CD4-positive, alpha-beta T cell (primary cell): ENCODE results near the gene CAMTA1. TPM values are rescaled to one million over a fixed set of nuclear protein-coding genes. Genes with fewer than 3 reads are reported as not detected.

Experiments
- ATAC-seq: fragments of 200-7000 bp; cut with Tn5 transposase; one replicate; pipeline ENCODE4 v1.10.0; 2022; ENCODE audit warnings: mild to moderate bottlenecking; ENCODE audit not compliant: poor library complexity
- CTCF ChIA-PET: fragments of 350-600 bp; sonication (Branson Sonifier 250); formaldehyde crosslinking; loops from one replicate; lab custom pipeline; 2021; ENCODE audit warnings: antibody characterized with exemption, inconsistent platforms; lab: Charles Lee
- POLR2A ChIA-PET: fragments of 350-600 bp; sonication (Branson Sonifier 250); formaldehyde crosslinking; loops from one replicate; lab custom pipeline; 2021; ENCODE audit warnings: antibody characterized with exemption, inconsistent platforms; lab: Charles Lee
- DNase-seq, 14 experiments: peaks; one replicate each; pipeline ENCODE4 v3.0.0-alpha.2; 2013 to 2020; ENCODE audit warnings: mixed read lengths in 2 of 14
- H3K27ac ChIP-seq, 2 donors: one replicate each; pipeline versions ENCODE4 v1.5.1 to v1.7.0; 2013; ENCODE audit warnings: low read length in 2 of 2, low read depth in 1 of 2, mild to moderate bottlenecking in 1 of 2
- H3K27me3 ChIP-seq, 2 experiments: 1 replicate in 1 of 2; 2 replicates in 1 of 2; pipeline versions ENCODE4 v1.6.1 to v1.7.0; 2013; ENCODE audit warnings: low read length in 2 of 2, control low read depth in 1 of 2, mild to moderate bottlenecking in 1 of 2, moderate library complexity in 1 of 2; ENCODE audit not compliant: insufficient read depth in 2 of 2, control insufficient read depth in 1 of 2
- H3K36me3 ChIP-seq: one replicate; pipeline ENCODE4 v1.6.1; 2013; ENCODE audit warnings: low read length, control low read depth; ENCODE audit not compliant: insufficient read depth
- H3K4me1 ChIP-seq: one replicate; pipeline ENCODE4 v1.6.1; 2013; ENCODE audit warnings: low read length, control low read depth; ENCODE audit not compliant: insufficient read depth
- H3K4me3 ChIP-seq: one replicate; pipeline ENCODE4 v1.5.1; 2013; ENCODE audit warnings: mild to moderate bottlenecking, low read length, moderate library complexity
- H3K9me3 ChIP-seq, 2 experiments: 1 replicate in 1 of 2; 2 replicates in 1 of 2; pipeline versions ENCODE4 v1.6.1 to v1.7.0; 2013; ENCODE audit warnings: low read length in 2 of 2, mild to moderate bottlenecking in 2 of 2, control low read depth in 1 of 2, moderate library complexity in 1 of 2; ENCODE audit not compliant: control insufficient read depth in 1 of 2, insufficient read depth in 1 of 2
- H3K27ac Mint-ChIP-seq: one replicate; pipeline ENCODE4 v1.8.0; 2020; ENCODE audit warnings: mixed read lengths
- H3K27me3 Mint-ChIP-seq: one replicate; pipeline ENCODE4 v1.8.0; 2021; ENCODE audit warnings: mixed read lengths
- H3K36me3 Mint-ChIP-seq: one replicate; pipeline ENCODE4 v1.8.0; 2021; ENCODE audit warnings: low read depth, mixed read lengths
- H3K4me1 Mint-ChIP-seq: one replicate; pipeline ENCODE4 v1.8.0; 2021; ENCODE audit warnings: low read depth, mixed read lengths
- H3K4me3 Mint-ChIP-seq: one replicate; pipeline ENCODE4 v1.8.0; 2020; ENCODE audit warnings: mild to moderate bottlenecking, mixed read lengths
- H3K9me3 Mint-ChIP-seq: one replicate; pipeline ENCODE4 v1.8.0; 2020; ENCODE audit warnings: mixed read lengths
- CTCF ChIP-seq: fragments of 200-600 bp; IDR thresholded peaks from one replicate; pipeline ENCODE4 v1.8.0; 2022; ENCODE audit warnings: antibody characterized with exemption, mild to moderate bottlenecking
- intact Hi-C, 2 experiments: fragments of 100-400 bp; cut with DNase I in 1 of 2; cut with micrococcal nuclease in 1 of 2; formaldehyde crosslinking; loops; one replicate each; pipeline versions ENCODE4 v1.15.1 to v1.9.0; 2023 to 2025; cut with DNase I, micrococcal nuclease
- total RNA-seq, 174 experiments: library from RNA in 2 of 174; stranded (reverse) in 2 of 174; gene quantifications; one replicate each; pipeline ENCODE4 v1.2.3 and lab custom pipeline; 2021 to 2026

Gene CAMTA1
- total RNA-seq, 2 experiments from 2014 or later, result 38.6 to 39.3 TPM

GRCh38 chr1:6975331-6976043 is 190.2 kb downstream of the CAMTA1 start:
- ChIA-PET CTCF (no interaction called here), POLR2A (no interaction called here)
- no peaks in the 10 kb centered on the region for H3K9me3 Mint-ChIP-seq
- H3K27ac ChIP-seq, result no peak overlapping the region
- no peak overlapping the region for H3K27ac Mint-ChIP-seq
- no peaks in the 10 kb centered on the region for H3K36me3 ChIP-seq
- H3K9me3 ChIP-seq, result peaks cover 0 to 17% of the 10 kb centered on the region in 2 experiments
- no peak overlapping the region for H3K4me3 ChIP-seq
- intact Hi-C loops, result no loop called here
- ATAC-seq (no peak), DNase-seq (no peak)
- TF ChIP-seq CTCF, result no peak
- no peaks in the 10 kb centered on the region for H3K27me3 Mint-ChIP-seq
- no peaks in the 10 kb centered on the region for H3K4me1 Mint-ChIP-seq
- no peaks in the 10 kb centered on the region for H3K36me3 Mint-ChIP-seq
- H3K4me3 Mint-ChIP-seq, result no peak overlapping the region
- no peaks in the 10 kb centered on the region for H3K4me1 ChIP-seq
- H3K27me3 ChIP-seq, result peaks cover 0 to 1% of the 10 kb centered on the region in 2 experiments

GRCh38 chr1:6976044-6976375 is 190.8 kb downstream of the CAMTA1 start:
- intact Hi-C loops, result no loop called here
- H3K27ac Mint-ChIP-seq, result no peak overlapping the region
- H3K4me3 ChIP-seq, result no peak overlapping the region
- no peaks in the 10 kb centered on the region for H3K27me3 Mint-ChIP-seq
- no peaks in the 10 kb centered on the region for H3K36me3 Mint-ChIP-seq
- H3K27ac ChIP-seq, result no peak overlapping the region
- ATAC-seq (no peak), DNase-seq (no peak)
- no peaks in the 10 kb centered on the region for H3K4me1 ChIP-seq
- H3K9me3 Mint-ChIP-seq, result no peaks in the 10 kb centered on the region
- no peak for TF ChIP-seq CTCF
- H3K4me1 Mint-ChIP-seq, result no peaks in the 10 kb centered on the region
- no peak overlapping the region for H3K4me3 Mint-ChIP-seq
- CTCF ChIA-PET, result no interaction called here
- peaks cover 0 to 17% of the 10 kb centered on the region in 2 experiments for H3K9me3 ChIP-seq
- H3K27me3 ChIP-seq, result no peaks in the 10 kb centered on the region
- no peaks in the 10 kb centered on the region for H3K36me3 ChIP-seq
- POLR2A ChIA-PET, result no interaction called here

GRCh38 chr1:6979003-6979613 is 193.9 kb downstream of the CAMTA1 start:
- Mint-ChIP-seq H3K27me3 (no peaks in the 10 kb centered on the region), H3K4me3 (no peak overlapping the region), H3K36me3 (no peaks in the 10 kb centered on the region), H3K4me1 (no peaks in the 10 kb centered on the region), H3K27ac (no peak overlapping the region), H3K9me3 (no peaks in the 10 kb centered on the region)
- Histone ChIP-seq H3K4me1 (no peaks in the 10 kb centered on the region), H3K36me3 (no peaks in the 10 kb centered on the region), H3K27ac (no peak overlapping the region), H3K9me3 (peaks cover 0 to 17% of the 10 kb centered on the region in 2 experiments), H3K4me3 (no peak overlapping the region), H3K27me3 (no peaks in the 10 kb centered on the region)
- ChIA-PET POLR2A (no interaction called here), CTCF (no interaction called here)
- TF ChIP-seq CTCF, result no peak
- DNase-seq (peak in 1 of 14 experiments; percentile 16), ATAC-seq (no peak)
- intact Hi-C loops, result no loop called here
